K562 (cell line): ENCODE results near the gene NIFK. TPM values are rescaled to one million over a fixed set of nuclear protein-coding genes. Genes with fewer than 3 reads are reported as not detected.

Experiments used
- CBX3 ChIP-seq, 2 experiments: IDR thresholded peaks; 1 replicate in 1 of 2; 2 replicates in 1 of 2; pipeline ENCODE4 v1.6.1; 2012; ENCODE audit warnings: inconsistent platforms in 2 of 2, low read length in 2 of 2, borderline replicate concordance in 1 of 2, control low read depth in 1 of 2
- ETV5 ChIP-seq: sonication (generic); formaldehyde crosslinking; IDR thresholded peaks from 2 replicates; pipeline ENCODE4 v1.4.0; 2020; ENCODE audit warnings: low read depth, mild to moderate bottlenecking, missing genetic modification reagents
- MCM2 ChIP-seq: fragments of 450-650 bp; IDR thresholded peaks from 2 replicates; pipeline ENCODE4 v1.6.1; 2017; ENCODE audit warnings: low read depth, mild to moderate bottlenecking
- MGA ChIP-seq: fragments of 450-650 bp; IDR thresholded peaks from 2 replicates; pipeline ENCODE4 v1.6.1; 2016; ENCODE audit warnings: mild to moderate bottlenecking, moderate library complexity
- NCOA1 ChIP-seq: fragments of 450-650 bp; IDR thresholded peaks from 2 replicates; pipeline ENCODE4 v1.6.1; 2016; ENCODE audit warnings: low read depth
- NFYB ChIP-seq: IDR thresholded peaks from 2 replicates; pipeline ENCODE4 v1.6.1; 2011; ENCODE audit warnings: mild to moderate bottlenecking, moderate library complexity; ENCODE audit not compliant: insufficient read length; ENCODE audit errors: extremely low read depth
- PREB ChIP-seq: sonication (generic); formaldehyde crosslinking; IDR thresholded peaks from 2 replicates; pipeline ENCODE4 v1.8.1; 2023; ENCODE audit warnings: mild to moderate bottlenecking, missing genetic modification reagents
- PURB ChIP-seq: sonication (generic); formaldehyde crosslinking; IDR thresholded peaks from 2 replicates; pipeline ENCODE4 v1.9.0; 2021; ENCODE audit warnings: low read depth, mild to moderate bottlenecking, missing genetic modification reagents
- SOX6 ChIP-seq: fragments of 450-650 bp; IDR thresholded peaks from 2 replicates; pipeline ENCODE4 v1.6.1; 2014; ENCODE audit warnings: mild to moderate bottlenecking
- ZFP1 ChIP-seq: fragments of 450-650 bp; formaldehyde crosslinking; IDR thresholded peaks from 2 replicates; pipeline ENCODE4 v1.4.0; 2020; ENCODE audit warnings: mild to moderate bottlenecking, mixed read lengths
- ZNF408 ChIP-seq: fragments of 250-450 bp; sonication (Bioruptor Pico); IDR thresholded peaks from 2 replicates; pipeline ENCODE4 v1.4.0; 2020; ENCODE audit warnings: low read depth, mild to moderate bottlenecking, moderate library complexity
- polyA plus RNA-seq, 8 experiments: library from polyadenylated mRNA; depleted of rRNA in 4 of 8; stranded (reverse) in 5 of 8; unstranded in 3 of 8; fragments of >200 nt; fragmentation: Nextera tagmentation in 2 of 8; fragmentation: Illumina TruSeq in 1 of 8; extraction: Ambion mirVana in 2 of 8; extraction: Trizol in 1 of 8; gene quantifications; 2 replicates each; pipeline versions ENCODE4 v1.2.1 to v1.2.3, GENCODE V29; 2011 to 2014; ENCODE audit warnings: inconsistent platforms in 1 of 8, missing spikeins in 1 of 8
- total RNA-seq, 7 experiments: library from RNA; depleted of rRNA in 6 of 7; stranded (reverse); fragments of >200 nt in 6 of 7; fragmentation: Illumina TruSeq in 2 of 7; extraction: Trizol in 2 of 7; gene quantifications; 2 replicates each; pipeline versions ENCODE4 v1.2.1 to v1.2.3, GENCODE V29; 2011 to 2021; ENCODE audit warnings: low replicate concordance in 1 of 7

The NIFK gene
- total and polyA plus RNA-seq, 9 of the 15 experiments (the other 6 are each of a cell fraction or from before 2014, with no cell fraction given), result 60.2 to 426 (median 183) TPM

GRCh38 chr2:121755237-121756111, 18.8 kb upstream of the NIFK start, which contains the start of gene TSN (continued):
- TF ChIP-seq MGA (no peak), SOX6 (no peak), PREB (CRISPR knock-in tag) (no peak), ZNF408 (CRISPR knock-in tag) (no peak), PURB (CRISPR knock-in tag) (no peak), ETV5 (CRISPR knock-in tag) (no peak), MCM2 (no peak), CBX3 (IDR thresholded peaks at IDR 0.05; ENCODE audit: borderline replicate concordance in 1 of 2, low read length in 2 of 2) (peak in 1 of 2 experiments; percentile 78; a peak in 2 of 3 replicates), ZFP1 (CRISPR knock-in tag) (no peak), NCOA1 (no peak), NFYB (no peak)
